Measurements from ENCODE around the gene MINAR2. TPM values are rescaled to one million over a fixed set of nuclear protein-coding genes. Genes with fewer than 3 reads are reported as not detected.

The MINAR2 gene
- total RNA-seq, 1 experiment from 2014 or later: not detected

DNA sequence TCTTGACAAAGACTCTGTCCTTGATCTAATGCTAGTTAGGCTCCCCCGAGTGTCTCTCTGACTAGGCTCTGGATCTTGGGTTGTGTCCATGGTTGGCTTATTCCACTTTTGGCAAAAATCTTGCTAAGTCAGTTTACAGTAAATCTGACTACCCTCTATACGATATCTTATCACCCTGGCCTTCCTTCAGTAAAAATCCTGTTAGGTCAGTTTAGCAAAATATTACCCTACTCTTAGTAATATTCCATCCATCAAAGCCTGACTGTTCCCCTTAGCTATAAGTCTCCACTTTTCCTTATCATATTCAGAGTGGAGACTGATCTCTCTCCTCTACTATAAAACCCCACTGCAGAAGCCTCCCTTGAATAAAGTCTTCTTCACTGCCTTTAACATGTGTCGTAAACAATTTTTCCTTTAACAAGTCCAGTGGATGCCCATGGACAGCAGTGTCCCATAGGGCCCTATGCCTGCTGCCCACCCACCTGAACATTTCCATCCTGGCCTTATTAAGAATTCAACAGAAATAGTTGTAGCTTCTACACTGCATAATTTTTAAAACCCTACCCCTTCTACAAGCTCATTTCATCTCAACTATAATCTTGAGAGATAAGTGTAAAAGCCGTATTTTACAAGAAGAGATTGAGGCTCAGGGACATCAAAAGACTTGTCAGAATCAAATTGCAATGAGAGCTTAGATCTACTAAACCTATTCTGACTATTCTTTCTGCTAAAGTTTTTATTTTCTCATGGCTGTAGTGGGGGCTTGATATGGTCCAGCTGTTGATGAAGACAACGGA lies 22.3 kb downstream of the MINAR2 start:
- no peak for DNase-seq (ENCODE audit: extremely low read depth, low read depth)

DNA sequence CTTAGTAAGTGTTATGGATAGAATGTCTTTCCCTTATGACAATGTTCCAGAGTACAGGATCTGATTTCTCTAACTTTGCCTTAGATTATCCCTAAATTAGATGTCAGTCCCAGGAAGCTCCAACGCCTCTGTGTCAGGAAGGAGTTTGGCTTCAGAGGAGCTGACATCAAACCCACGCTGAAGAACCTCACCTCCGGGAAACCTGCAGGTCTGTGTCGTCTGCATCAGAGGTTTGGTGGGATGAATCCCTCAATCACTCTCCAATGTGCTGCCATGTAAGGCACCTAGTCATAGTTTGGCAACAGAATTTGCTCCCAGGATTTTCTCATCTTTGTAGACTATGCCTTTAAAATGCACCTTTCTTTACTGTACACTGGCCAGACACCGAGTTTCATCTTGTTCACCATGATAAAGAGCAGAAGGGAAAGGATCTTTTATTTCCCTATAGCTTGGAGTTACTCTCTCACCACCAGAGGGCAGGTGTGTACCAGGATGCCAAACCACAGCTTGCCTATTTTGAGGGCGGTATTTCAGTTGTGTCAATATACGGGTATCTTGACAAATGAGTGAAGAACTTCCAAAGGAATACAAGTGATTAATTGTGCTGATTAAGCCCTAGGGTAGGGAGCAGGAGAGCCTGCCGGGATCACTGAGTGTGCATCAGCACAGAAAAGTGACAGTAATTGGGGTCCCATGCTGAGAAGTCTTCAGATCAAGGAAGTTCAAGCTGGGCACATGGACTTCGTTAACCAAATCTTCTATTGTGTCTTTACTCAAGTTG lies 23.4 kb downstream of the MINAR2 start:
- DNase-seq (ENCODE audit: extremely low read depth, low read depth): peak; percentile 80

- no peak for DNase-seq (ENCODE audit: extremely low read depth, low read depth)
Observed at GRCh38 chr5:129773376-129773775, 25.5 kb downstream of the MINAR2 start.

- DNase-seq (ENCODE audit: extremely low read depth, low read depth): no peak
Observed at GRCh38 chr5:129781594-129781993, 33.7 kb downstream of the MINAR2 start.

GRCh38 chr5:129803403-129803802 lies 55.5 kb downstream of the MINAR2 start:
- no peak for DNase-seq (ENCODE audit: extremely low read depth, low read depth)

DNA sequence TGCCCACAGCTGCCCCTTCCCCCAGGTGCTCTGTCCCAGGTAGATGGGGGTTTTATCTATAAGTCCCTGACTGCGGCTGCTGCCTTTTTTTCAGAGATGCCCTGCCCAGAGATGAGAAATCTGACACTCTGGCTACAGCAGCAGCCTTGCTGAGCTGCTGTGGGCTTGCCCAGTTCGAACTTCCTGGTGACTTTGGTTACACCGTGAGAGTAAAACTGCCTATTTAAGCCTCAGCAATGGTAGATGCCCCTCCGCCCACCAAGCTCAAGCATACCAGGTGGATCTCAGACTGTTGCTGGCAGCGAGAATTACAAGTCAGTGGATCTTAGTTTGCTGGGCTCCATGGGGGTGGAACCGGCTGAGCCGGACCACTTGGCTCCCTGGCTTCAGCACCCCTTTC lies 56.8 kb downstream of the MINAR2 start:
- no peak for DNase-seq (ENCODE audit: extremely low read depth, low read depth)

GRCh38 chr5:129807162-129807814 lies 59.4 kb downstream of the MINAR2 start:
- no peak for DNase-seq (ENCODE audit: extremely low read depth, low read depth)

Other genes with a start within 250 kb of the MINAR2 start
- gene CHSY3, start 156.4 kb downstream of the MINAR2 start, total RNA-seq (2014; rRNA removed; shearing (Covaris generic)): 8.4 and 11.0 TPM in 2 replicates